HG02885 (cell line): Measurements from ENCODE around the gene ZNF519.
"Not testable (repeated sequence)": the region's sequence is repeated elsewhere in the genome, so short reads cannot be mapped to it uniquely, and the experiment has no call there.

Source experiments
- ATAC-seq: cut with Tn5 transposase; IDR thresholded peaks from one replicate; pipeline ENCODE4 v1.9.1; 2021; ENCODE audit warnings: mild to moderate bottlenecking; ENCODE audit not compliant: unreplicated experiment, poor library complexity

The ZNF519 gene

DNA sequence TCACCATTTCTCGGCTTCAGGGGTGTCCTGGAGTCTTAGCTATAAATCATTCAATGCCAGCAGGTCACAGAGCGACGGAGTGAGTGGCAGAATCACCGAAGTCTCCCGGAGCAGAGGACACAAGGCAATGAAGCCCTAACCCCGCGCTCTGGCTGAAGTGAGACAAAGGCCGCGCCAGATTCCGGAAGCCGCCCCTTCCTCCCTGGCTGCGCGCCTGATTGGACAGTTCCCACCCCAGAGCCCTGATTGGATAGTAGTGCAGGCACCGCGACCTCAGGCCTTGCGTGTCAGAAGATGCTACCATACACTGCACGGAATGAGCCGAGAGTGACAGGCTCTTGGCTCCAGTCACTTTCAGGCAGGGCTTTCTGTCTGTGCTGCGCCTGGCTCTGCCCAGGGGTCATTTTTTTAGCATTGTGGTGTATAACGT is at the start of gene ZNF519:
Gene ZNF519 (minus strand): TSS at position 165 of the 430 bp plus-strand sequence. CDS start 158 bp downstream, at position 7.
- ATAC-seq = peak; percentile 100

DNA sequence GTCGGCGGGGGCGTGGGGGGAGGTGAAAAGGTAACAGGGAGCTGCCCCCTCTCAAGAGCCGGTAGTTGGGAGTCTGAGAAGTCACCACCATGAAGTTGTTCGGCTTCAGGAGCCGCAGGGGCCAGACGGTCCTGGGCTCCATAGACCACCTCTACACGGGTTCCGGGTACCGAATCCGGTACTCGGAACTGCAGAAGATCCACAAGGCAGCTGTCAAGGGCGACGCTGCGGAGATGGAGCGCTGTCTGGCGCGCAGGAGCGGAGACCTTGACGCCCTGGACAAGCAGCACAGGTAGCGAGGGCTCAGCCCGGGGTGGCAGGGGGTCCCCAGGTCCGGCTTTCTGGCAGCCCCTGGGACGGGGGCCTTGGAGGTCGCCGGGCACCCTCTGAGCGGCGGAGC is 47.1 kb upstream of the ZNF519 start:
- no peak for ATAC-seq

DNA sequence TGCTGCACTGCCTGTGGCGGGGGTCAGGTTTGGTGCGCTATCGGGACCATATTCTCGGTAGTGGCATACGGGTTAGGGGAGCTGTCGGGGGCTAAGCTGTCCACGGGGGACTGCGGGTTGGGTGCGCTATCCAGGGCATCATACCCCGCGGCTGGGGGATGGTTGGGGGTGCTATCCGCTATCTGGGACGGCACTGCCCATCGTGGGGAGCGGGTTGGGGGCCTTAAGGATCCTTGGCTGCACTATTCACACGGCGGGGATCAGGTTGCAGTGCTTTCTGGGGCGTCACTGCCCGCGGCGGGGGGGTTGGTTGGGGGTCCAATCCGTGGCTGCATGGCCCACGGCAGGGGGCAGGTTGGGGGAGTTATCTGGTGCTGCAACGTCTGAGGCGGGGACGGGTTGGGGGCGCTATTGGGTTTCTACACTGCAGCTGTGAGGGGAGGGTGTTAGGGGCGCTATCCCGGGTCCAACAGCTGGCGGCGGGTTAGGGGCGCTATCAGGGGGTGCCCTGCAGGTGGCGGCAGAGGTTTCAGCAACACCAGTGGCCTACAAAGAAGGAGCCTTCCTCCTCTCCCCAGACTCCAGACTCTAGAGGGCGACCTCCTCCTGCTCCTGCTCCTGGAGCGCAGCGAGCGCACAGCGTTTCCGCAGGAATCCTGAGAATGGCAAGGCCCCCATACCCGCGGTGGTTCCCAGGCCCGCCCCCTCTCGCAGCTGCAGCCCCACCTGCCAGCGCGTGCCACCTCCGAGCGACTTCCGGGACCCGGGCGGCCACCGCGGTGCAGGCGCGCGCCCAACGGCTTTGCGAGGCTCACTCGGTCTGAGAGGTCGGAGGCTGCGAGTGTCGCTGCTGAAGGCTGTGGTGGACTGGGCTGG is 46.3 kb upstream of the ZNF519 start:
- peak; percentile 96 for ATAC-seq

DNA sequence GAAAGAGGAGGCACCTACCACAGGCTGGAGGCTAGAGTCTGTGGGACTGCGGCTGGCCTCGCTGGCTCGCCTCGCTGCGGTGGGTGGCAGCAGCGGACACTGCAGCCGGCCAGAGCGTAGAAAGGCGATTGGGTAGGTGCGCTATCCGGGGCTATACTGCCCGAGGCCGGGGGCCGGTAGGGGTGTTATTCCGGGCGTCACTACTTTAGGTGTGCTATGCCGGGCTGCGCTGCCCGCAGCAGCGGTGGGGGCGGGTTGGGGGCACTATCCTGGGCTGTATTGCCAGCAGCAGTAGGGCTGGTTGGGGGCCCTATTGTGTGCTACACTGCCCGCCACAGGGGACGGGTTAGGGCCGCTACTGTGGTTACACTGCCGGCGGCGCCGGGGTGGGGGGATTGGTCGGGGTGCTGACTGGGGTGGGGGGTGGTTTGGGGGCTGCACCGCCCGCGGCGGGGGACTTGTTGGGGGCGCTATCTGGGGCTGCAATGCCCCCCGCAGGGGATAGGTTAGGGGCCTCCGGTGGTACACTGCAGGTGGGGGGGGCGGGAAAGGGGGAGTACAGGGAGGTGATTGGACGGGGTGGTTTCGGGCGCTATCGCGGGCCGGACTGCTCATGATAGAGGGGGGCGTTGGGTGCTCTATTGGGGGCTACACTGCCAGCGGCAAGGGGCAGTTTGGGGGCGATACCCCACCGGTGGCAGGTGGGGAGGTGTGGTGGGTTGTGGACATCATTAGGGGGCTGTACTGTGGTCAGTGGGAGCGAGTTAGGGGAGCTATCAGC is 45.5 kb upstream of the ZNF519 start:
- ATAC-seq = not testable (repeated sequence)

DNA sequence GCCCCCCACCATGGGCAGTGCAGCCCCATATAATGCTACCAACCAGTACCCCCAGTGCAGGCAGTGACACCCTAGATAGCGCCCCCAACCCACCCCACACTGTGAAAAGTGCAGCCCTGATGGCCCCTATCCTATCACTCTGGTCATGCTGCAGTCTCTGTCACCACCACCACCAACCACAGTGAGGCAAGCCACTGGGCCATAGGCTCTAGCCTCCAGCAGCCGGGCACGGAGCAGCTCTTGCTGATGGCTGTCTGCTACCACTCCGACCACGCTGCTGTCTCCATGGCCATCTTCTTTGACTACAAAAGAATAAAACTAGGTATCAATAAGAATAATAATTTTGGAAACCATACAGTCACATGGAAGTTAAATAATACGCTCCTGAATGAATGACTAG is 43.2 kb upstream of the ZNF519 start:
- ATAC-seq = not testable (repeated sequence)

DNA sequence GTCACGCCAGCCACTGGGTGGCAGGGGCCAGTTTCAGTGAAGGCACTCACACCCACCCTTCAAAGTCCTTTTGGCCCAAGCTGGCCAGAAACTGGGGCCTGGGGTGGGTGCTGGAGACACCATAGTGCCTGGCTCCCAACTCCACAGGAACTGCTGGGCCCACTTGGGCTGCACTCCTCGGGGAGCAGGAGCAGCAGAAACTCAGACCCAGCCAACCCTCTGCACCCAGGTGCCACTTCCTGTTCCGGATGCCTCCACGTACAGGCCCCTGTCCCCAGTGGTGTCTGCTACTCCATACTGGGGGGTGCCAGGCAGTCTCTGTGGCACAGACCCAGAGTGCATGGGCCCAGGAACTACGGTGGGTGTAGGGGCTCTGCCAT is 42.5 kb upstream of the ZNF519 start:
- ATAC-seq = no peak

DNA sequence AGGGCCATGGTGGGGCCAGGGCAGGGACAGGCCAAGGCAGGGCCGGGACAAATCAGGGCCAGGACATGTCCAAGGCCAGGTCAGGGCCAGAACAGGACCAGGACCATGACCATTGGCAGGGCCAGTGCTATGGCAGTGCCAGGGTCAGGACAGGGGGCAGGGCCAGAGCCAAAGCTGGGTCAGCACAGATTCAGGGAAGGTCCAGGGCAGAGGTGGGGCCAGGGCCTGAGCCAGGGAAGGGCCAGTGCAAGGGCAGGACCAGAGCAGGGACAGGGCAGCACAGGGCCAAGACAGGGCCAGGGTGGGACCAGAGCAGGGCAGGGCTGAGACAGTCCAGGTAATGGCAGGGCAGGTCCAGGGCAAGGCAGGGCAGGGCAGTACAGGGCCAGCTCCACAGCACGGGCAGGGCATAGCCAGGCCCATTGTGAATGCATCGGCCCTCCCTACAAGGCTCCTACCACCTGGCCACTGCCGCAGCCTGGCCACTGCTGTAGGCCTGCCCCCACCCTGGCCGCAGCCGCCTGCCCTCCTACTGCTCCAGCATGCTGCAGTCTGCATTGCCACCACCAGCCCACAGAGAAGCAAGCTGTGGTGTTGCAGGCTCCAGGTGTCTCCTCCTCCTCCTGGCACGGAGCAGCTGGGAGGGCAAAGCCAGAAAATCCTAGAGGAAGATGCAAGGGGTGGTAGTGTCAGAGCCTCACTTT is 41.9 kb upstream of the ZNF519 start:
- not testable (repeated sequence) for ATAC-seq

DNA sequence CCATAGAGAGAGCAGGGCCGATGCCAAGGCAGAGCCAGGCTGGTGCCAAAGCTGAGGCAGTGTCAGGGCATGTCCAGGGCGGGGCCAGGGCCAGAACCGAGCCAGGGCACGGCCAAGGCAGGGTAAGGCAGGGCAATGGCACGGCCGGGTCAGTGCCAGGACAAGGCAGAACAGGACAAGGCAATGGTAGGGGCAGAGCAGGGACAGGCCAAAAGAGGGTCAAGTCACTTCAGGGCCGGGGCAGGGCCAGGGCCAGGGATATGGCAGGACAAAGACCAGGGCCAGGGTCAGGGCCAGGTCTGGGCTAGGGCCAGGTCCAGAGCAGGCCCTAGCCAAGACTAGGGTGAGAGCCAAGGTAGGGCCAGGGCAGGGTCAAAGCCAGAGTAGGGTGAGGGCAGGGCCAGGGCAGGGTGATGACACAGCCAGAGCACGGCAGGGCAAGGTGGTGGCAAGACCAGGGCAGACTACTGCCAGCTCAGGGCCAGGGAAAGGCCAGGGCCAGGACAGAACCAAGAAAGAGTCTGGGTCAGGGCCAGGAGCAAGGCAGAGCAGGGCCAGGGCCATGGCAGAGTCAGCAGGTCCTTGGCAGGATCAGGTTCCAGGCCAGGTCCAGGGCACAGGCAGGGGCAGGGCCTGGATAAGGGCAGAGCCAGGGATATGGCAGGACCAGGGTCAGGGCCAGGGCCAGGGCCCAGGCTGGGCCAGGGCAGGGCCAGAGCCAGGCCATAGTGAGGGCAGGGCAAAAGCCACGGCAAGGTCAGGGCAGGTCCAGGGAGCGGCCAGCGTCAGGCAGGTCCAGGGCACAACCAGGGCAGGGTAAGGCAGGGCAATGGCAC is 41.1 kb upstream of the ZNF519 start:
- ATAC-seq = not testable (repeated sequence)

DNA sequence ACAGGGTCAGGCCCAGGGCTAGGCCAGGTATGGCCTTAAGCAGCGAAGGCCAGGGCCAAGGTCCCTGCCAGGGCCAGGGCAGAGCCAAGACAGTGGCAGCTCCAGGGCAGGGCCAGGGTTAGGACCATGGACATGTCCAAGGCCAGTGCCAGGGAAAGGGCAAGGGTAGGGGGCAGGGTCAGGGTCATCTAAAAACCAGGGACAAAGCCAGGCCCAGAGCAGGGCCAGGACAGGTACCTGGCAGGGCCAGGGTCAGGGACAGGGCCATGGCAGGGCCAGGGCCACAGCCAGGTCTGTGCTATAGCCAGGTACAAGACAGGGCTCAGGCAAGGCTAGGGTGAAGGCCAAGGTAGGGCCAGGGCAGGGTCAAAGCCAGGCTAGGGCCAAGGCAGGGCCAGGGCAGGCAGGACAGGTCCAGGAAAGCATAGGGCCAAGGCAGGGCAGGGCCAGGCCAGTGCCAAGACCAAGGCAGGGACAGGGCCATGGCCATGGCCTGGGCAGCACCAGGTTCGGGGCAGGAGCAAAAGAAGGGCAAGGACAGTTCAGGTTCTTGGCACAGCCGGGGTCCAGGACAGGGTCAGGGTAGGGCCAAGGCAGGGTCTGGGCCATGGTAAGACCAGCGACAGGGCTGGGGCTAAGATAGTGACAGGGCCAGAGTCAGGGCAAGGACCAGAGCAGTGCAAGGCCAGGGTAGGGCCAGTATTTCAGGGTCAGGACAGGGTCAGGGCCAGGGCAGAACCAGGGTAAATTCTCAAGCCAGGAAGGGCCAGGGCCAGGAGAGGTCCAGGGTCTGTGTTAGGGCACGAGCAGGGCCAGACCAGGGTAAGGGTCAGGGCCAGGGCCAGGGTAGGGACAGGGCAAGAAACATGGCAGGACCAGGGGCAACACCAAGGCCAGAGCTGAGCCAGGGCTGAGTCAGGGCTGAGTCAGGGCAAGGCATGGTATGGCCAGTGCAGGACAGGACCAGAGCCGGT is 40.2 kb upstream of the ZNF519 start:
- ATAC-seq = not testable (repeated sequence)

DNA sequence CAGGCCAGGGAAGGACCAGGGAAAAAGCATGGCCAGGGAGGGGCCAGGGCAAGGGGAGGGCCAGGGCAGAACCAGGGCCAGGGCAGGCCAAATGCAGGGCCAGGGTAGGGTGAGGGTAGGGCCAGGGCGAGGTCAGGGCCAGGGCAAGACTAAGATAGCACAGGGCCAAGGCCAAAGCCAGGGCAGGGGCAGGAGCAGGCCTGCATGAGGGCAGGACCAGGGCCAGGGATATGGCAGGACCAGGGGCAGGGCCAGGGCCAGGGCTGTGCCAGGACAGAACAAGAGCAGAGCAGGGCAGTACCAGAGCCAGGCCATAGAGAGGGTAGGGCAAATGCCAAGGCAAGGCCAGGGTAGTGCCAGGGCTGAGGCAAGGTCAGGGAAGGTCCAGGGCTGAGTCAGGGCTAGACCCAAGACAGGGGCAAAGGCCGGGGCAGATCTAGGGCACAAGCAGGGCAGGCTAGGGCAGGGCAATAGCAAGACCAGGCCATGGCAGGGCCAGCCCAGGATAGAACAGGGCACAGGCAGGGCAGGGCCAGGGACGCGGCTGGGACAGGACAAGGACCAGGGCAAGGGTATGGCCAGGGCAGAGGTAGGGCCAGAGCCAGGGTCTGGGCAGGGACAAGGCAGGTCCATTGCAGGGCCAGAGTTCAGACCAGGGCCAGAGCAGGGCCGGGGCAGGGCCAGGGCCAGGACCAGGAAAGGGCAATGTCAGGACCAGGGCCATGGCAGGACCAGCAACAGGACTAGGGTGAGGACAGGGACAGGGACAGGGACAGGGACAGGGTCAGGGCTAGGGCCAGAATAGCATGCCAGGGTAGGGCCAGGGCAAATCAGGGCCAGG is 39.3 kb upstream of the ZNF519 start:
- ATAC-seq = not testable (repeated sequence)

DNA sequence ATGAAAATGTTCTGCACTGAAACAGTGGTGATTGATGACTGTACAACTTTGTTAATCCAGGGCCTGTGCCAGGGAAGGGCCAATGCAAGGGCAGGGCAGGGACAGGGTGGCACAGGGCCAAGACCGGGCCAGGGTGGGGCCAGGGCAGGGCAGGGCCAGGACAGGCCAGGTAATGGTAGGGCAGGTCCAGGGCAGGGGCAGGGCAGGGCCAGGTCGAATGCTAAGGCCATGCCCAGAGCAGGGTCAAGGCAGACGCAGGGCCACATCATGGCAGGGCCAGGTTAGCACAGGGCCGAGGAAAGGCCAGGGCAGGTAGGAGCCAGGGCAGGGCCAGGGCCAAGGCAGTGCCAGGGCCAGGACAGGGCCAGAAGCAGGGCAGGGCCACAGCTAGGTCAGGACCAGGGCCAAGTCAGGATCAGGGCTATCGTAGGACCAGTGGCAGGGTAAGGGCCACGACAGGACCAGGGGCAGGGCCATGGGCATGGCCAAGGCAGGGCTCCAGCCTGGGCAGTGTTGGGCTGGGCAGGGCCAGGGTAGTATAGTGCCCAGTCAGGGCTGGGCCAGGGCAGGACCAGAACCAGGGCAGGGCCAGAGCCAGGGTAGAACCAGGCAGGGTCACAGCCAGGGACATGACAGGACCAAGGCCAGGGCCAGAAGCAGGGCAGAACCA is 38.3 kb upstream of the ZNF519 start:
- not testable (repeated sequence) for ATAC-seq

DNA sequence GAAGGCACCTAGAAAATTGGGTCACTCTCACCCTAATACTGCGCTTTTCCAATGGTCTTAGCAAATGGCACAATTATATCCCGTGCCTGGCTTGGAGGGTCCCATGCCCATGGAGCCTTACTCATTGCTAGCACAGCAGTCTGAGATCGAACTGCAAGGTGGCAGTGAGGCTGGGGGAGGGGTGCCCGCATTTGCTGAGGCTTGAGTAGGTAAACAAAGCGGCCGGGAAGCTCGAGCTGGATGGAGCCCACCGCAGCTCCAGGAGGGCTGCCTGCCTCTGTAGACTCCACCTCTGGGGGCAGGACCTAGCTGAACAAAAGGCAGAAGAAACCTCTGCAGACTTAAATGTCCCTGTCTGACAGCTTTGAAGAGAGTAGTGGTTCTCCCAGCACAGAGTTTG is 30.7 kb upstream of the ZNF519 start:
- not testable (repeated sequence) for ATAC-seq

DNA sequence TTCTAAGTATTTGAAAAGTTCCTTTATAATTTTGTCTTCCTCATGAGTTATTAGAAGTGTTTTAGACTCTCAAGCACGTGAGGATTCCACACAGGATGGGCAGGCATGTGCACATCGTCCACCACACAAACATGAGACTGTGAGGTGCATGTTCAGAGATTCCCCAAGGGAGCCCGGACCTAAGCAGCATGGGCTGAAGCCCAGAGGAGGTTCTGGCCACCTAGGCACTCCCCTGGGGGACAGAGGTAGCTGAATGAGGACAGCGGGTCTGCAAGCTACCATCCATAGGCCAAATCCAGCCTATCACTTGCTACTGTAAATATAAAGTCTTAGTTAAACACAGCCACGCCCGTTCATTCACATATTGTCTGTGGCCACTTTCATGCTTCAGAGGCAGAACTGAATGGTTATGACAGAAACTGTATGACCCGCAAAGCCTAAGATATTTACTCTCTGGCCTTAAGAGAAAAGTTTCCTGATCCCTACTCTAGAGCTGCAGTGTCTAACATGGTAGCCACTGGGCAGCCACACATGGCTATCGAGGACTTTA is 19.4 kb upstream of the ZNF519 start:
- ATAC-seq = not testable (repeated sequence)

DNA sequence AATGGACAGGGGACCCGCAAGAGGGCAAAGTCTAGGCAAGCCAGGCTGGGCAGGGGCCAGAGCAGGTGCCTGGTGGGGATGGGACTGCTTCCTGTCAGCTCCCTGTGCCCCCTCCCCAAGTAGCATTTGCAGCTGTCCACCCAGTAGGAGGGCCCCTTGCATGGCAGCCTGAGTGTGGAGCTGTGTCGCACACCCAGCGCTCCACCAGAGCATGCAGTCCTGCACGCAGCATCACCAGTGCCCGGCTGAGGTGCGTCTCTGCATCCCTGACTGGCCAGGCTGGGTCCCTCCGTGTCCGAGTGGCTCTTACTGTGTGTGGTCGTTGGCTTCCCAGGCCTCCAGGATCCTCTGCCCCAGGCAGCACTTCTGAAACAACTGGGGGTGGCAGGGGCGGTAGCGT is 18.5 kb upstream of the ZNF519 start:
- ATAC-seq = not testable (repeated sequence)

DNA sequence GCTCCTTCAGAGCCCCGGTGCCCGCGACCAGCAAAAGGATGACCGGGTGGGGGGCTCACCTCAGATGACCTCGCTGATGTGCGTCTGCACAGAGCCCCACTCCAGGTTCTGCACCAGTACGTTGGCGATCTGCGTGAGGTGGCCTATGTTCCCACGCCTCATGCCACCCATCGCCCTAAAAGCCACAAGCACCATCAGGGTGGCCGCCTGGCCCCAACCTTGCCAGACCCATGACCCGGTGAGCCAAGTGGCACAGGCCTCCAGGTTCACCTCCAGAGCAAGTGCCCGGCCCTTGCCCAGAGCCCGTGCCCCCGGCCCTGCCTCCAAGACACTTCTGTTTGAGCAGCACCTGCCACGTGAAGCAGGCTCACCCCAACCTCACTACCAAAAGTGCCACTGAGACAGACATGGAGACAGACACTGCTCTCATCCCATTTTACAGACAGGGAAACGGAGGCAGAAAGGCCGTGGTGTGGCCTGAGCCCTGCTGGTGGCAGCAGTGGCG is 17.7 kb upstream of the ZNF519 start:
- not testable (repeated sequence) for ATAC-seq

DNA sequence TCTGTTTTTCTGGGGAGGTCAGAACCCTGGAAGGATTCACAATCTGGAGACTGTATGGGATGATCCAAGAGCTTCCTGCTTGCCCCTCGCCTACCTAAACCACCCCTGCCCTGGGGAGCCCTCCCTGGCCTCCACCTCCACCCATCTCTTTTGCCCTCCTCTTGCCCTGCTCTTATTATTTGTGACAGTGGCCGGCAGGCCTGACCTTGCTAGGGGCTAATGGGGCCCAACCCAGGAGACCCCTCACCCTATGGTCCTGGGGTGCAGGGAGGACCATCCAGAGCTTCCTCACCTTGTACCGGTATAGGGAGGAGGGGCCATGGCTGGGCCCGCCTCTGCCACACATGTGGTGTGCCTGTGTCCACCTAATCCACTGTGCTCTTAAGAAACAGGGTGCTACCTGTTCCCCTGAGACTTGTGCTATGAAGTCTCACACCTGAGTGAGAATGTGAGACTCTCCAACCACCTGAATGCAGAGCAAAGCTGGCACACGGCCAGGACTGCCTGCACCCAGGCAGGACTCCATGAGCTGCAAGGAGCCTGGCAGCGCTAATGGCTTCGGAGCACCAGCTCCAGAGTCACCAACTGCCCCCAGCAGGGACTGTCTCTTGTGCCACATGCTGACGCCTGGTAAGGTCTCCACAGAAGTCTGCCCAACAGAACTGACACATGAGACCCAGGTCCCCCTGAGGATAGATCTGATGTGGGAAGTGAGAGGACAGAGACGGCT is 17.1 kb upstream of the ZNF519 start:
- not testable (repeated sequence) for ATAC-seq
